Panc1 (cell line): ENCODE data around the gene SLAMF7. TPM values are rescaled to one million over a fixed set of nuclear protein-coding genes. Genes with fewer than 3 reads are reported as not detected.
A peak's percentile ranks its signal among the peaks of the same experiment; 100 is the strongest.

Experiments used
- ATAC-seq: fragments of 200-7000 bp; cut with Tn5 transposase; 2 replicates; pipeline ENCODE4 v1.9.1; 2020; ENCODE audit warnings: mild to moderate bottlenecking, moderate library complexity
- BruUV-seq: library from RNA; stranded (reverse); fragments of 400-500 nt; replicated peaks from 2 replicates; lab custom pipeline; 2021; lab: Mats Ljungman, UMichigan
- CTCF ChIA-PET: fragments of 300-600 bp; sonication (Branson Sonifier 250); formaldehyde crosslinking; loops from one replicate; lab custom pipeline; 2022; ENCODE audit warnings: antibody characterized with exemption; lab: Charles Lee
- POLR2A ChIA-PET: fragments of 300-600 bp; sonication (Branson Sonifier 250); formaldehyde crosslinking; loops from one replicate; lab custom pipeline; 2022; ENCODE audit warnings: antibody characterized with exemption; lab: Charles Lee
- DNase-seq: peaks from one replicate; pipeline ENCODE4 v3.0.0-alpha.2; 2010; ENCODE audit warnings: low read depth, low spot score
- H3K27ac ChIP-seq: 2 replicates; pipeline ENCODE4 v1.5.1; 2011; ENCODE audit warnings: mild to moderate bottlenecking, low read length, inconsistent platforms
- H3K27me3 ChIP-seq: fragments of 200-500 bp; sonication (Bioruptor generic); 2 replicates; pipeline ENCODE4 v1.6.0; 2014; ENCODE audit warnings: low read length, inconsistent platforms; ENCODE audit not compliant: control insufficient read depth, insufficient read depth
- H3K36me3 ChIP-seq: fragments of 200-500 bp; sonication (Bioruptor generic); 2 replicates; pipeline ENCODE4 v1.5.1; 2014; ENCODE audit warnings: inconsistent platforms, mild to moderate bottlenecking, low read length, moderate library complexity; ENCODE audit not compliant: control insufficient read depth, insufficient read depth
- H3K4me1 ChIP-seq: 2 replicates; pipeline ENCODE4 v1.5.1; 2011; ENCODE audit warnings: inconsistent platforms, mild to moderate bottlenecking, low read length, moderate library complexity; ENCODE audit not compliant: control insufficient read depth, insufficient read depth
- H3K4me3 ChIP-seq, 2 experiments: 2 replicates each; pipeline ENCODE4 v1.5.1; 2011 to 2012; ENCODE audit warnings: low read depth in 2 of 2, low read length in 2 of 2, mild to moderate bottlenecking in 2 of 2, inconsistent platforms in 1 of 2, moderate library complexity in 1 of 2
- H3K9me3 ChIP-seq: fragments of 200-500 bp; sonication (Bioruptor generic); 2 replicates; pipeline ENCODE4 v1.5.1; 2014; ENCODE audit warnings: low read depth, mild to moderate bottlenecking, inconsistent platforms, low read length, moderate library complexity; ENCODE audit not compliant: control insufficient read depth, insufficient read depth
- CTCF ChIP-seq: fragments of 450-650 bp; IDR thresholded peaks from 2 replicates; pipeline ENCODE4 v1.5.1; 2017; ENCODE audit warnings: mild to moderate bottlenecking
- POLR2AphosphoS5 ChIP-seq: IDR thresholded peaks from 2 replicates; pipeline ENCODE4 v1.6.1; 2012; ENCODE audit warnings: mild to moderate bottlenecking, low read depth, low read length, moderate library complexity
- REST ChIP-seq, 2 experiments: IDR thresholded peaks; 2 replicates each; pipeline ENCODE4 v1.6.1; 2011 to 2012; ENCODE audit warnings: low read depth in 2 of 2, control low read depth in 1 of 2, low read length in 1 of 2, mild to moderate bottlenecking in 1 of 2, moderate library complexity in 1 of 2; ENCODE audit not compliant: insufficient read depth in 1 of 2
- SIN3A ChIP-seq: IDR thresholded peaks from 2 replicates; pipeline ENCODE4 v1.6.1; 2012; ENCODE audit warnings: low read depth, mild to moderate bottlenecking, low read length, moderate library complexity, borderline replicate concordance; ENCODE audit not compliant: insufficient read depth
- TCF7L2 ChIP-seq: IDR thresholded peaks from 2 replicates; pipeline ENCODE4 v1.6.1; 2011; ENCODE audit warnings: mild to moderate bottlenecking, low read depth, low read length, inconsistent platforms
- in situ Hi-C: cut with HindIII; loops from 2 replicates; pipeline ENCODE4 v1.10.0; 2016; ENCODE audit warnings: low sequenced_read_pairs, low pct_unique_long_range_greater_than_20kb
- intact Hi-C: fragments of 100-400 bp; cut with micrococcal nuclease; formaldehyde crosslinking; loops from one replicate; pipeline ENCODE4 v1.10.0; 2022; ENCODE audit not compliant: unreplicated experiment
- total RNA-seq: library from RNA; stranded (reverse); gene quantifications from one replicate; pipeline ENCODE4 v1.2.1, GENCODE V29; 2021; ENCODE audit not compliant: unreplicated experiment

The SLAMF7 gene
- total RNA-seq, 1 experiment from 2014 or later: 0.21 TPM

- BruUV-seq: no TSS peak
- POLR2A ChIA-PET: no interaction called here
- peak; percentile 32 for DNase-seq
These were observed 38.5 kb downstream of the SLAMF7 start for GRCh38 chr1:160777486-160778089.

GRCh38 chr1:160778976-160779375 lies 39.9 kb downstream of the SLAMF7 start:
- in situ Hi-C loops: no loop called here
- Histone ChIP-seq H3K36me3 (no peaks in the 10 kb centered on the region), H3K27ac (no peak overlapping the region), H3K27me3 (peaks cover 2% of the 10 kb centered on the region; the same call in 1 of the 2 replicates), H3K4me3 (no peak overlapping the region), H3K4me1 (no peaks in the 10 kb centered on the region), H3K9me3 (no peaks in the 10 kb centered on the region)
- DNase-seq (no peak), ATAC-seq (no peak)
- CTCF ChIA-PET: no interaction called here
- TF ChIP-seq SIN3A (no peak), TCF7L2 (no peak), REST (IDR thresholded peaks at IDR 0.05; ENCODE audit: insufficient read depth in 1 of 2, low read depth in 2 of 2, low read length in 1 of 2) (no peak), CTCF (no peak), POLR2AphosphoS5 (no peak)
- intact Hi-C loops: no loop called here
- BruUV-seq: no TSS peak
- POLR2A ChIA-PET: no interaction called here

More at GRCh38 chr1:160777486-160778089, 38.5 kb downstream of the SLAMF7 start:
- CTCF ChIA-PET: interaction anchor here (1.4 kb wide), 1 partner anchor 174 kb away, joined by 5 read pairs; no protein-coding TSS in a partner anchor
- H3K36me3 ChIP-seq: no peaks in the 10 kb centered on the region
- H3K27ac ChIP-seq: no peak overlapping the region
- peaks cover 5% of the 10 kb centered on the region for H3K27me3 ChIP-seq
- peak; percentile 61; the same call in 1 of the 2 replicates for ATAC-seq
- no peaks in the 10 kb centered on the region for H3K9me3 ChIP-seq
- TF ChIP-seq TCF7L2 (no peak), CTCF (peak; percentile 74)
- intact Hi-C loops: no loop called here
- no peak overlapping the region for H3K4me3 ChIP-seq
- H3K4me1 ChIP-seq: no peaks in the 10 kb centered on the region
- in situ Hi-C loops: no loop called here
